ENCODE results near the gene MED13L.

Gene MED13L

GRCh38 chr12:116308647-116309046, 31.2 kb upstream of the MED13L start:
- no peak for TF ChIP-seq CTCF (IDR thresholded peaks at IDR 0.05; ENCODE audit: low read depth, low read length)
- Histone ChIP-seq H3K9me3 (ENCODE audit: severe bottlenecking) (no peaks in the 10 kb centered on the region), H3K27me3 (ENCODE audit: insufficient read depth, low read depth, severe bottlenecking) (no peaks in the 10 kb centered on the region), H3K27ac (no peak overlapping the region), H3K36me3 (no peaks in the 10 kb centered on the region), H3K4me3 (ENCODE audit: low read depth, low read length) (no peak overlapping the region)
- DNase-seq = no peak

GRCh38 chr12:116306968-116307367, 29.5 kb upstream of the MED13L start:
- no peaks in the 10 kb centered on the region for H3K27me3 ChIP-seq (ENCODE audit: insufficient read depth, low read depth, severe bottlenecking)
- no peak for DNase-seq
- no peak overlapping the region for H3K27ac ChIP-seq
- no peaks in the 10 kb centered on the region for H3K36me3 ChIP-seq
- no peaks in the 10 kb centered on the region for H3K9me3 ChIP-seq (ENCODE audit: severe bottlenecking)
- H3K4me3 ChIP-seq (ENCODE audit: low read depth, low read length) = no peak overlapping the region
- TF ChIP-seq CTCF (IDR thresholded peaks at IDR 0.05; ENCODE audit: low read depth, low read length) = no peak

GRCh38 chr12:116306506-116306905, 29.0 kb upstream of the MED13L start:
- no peaks in the 10 kb centered on the region for H3K27me3 ChIP-seq (ENCODE audit: insufficient read depth, low read depth, severe bottlenecking)
- DNase-seq = no peak
- H3K9me3 ChIP-seq (ENCODE audit: severe bottlenecking) = no peaks in the 10 kb centered on the region
- H3K4me3 ChIP-seq (ENCODE audit: low read depth, low read length) = no peak overlapping the region
- TF ChIP-seq CTCF (IDR thresholded peaks at IDR 0.05; ENCODE audit: low read depth, low read length) = no peak
- H3K36me3 ChIP-seq = no peaks in the 10 kb centered on the region
- H3K27ac ChIP-seq = no peak overlapping the region

- no peak for TF ChIP-seq CTCF (IDR thresholded peaks at IDR 0.05; ENCODE audit: low read depth, low read length)
- no peak overlapping the region for H3K27ac ChIP-seq
- H3K4me3 ChIP-seq (ENCODE audit: low read depth, low read length) = no peak overlapping the region
- H3K36me3 ChIP-seq = no peaks in the 10 kb centered on the region
- DNase-seq = no peak
- H3K27me3 ChIP-seq (ENCODE audit: insufficient read depth, low read depth, severe bottlenecking) = no peaks in the 10 kb centered on the region
- H3K9me3 ChIP-seq (ENCODE audit: severe bottlenecking) = no peaks in the 10 kb centered on the region
Observed at GRCh38 chr12:116304621-116305020, 27.1 kb upstream of the MED13L start.

- Histone ChIP-seq H3K4me3 (ENCODE audit: low read depth, low read length) (no peak overlapping the region), H3K27ac (no peak overlapping the region), H3K36me3 (no peaks in the 10 kb centered on the region), H3K27me3 (ENCODE audit: insufficient read depth, low read depth, severe bottlenecking) (no peaks in the 10 kb centered on the region), H3K9me3 (ENCODE audit: severe bottlenecking) (no peaks in the 10 kb centered on the region)
- no peak for TF ChIP-seq CTCF (IDR thresholded peaks at IDR 0.05; ENCODE audit: low read depth, low read length)
- no peak for DNase-seq
Observed at GRCh38 chr12:116303929-116304328, 26.4 kb upstream of the MED13L start.

- Histone ChIP-seq H3K27me3 (ENCODE audit: insufficient read depth, low read depth, severe bottlenecking) (no peaks in the 10 kb centered on the region), H3K9me3 (ENCODE audit: severe bottlenecking) (no peaks in the 10 kb centered on the region), H3K36me3 (no peaks in the 10 kb centered on the region), H3K4me3 (ENCODE audit: low read depth, low read length) (no peak overlapping the region), H3K27ac (no peak overlapping the region)
- DNase-seq = peak; percentile 47
- TF ChIP-seq CTCF (IDR thresholded peaks at IDR 0.05; ENCODE audit: low read depth, low read length) = no peak
Observed at GRCh38 chr12:116303066-116303465, 25.6 kb upstream of the MED13L start.
